ENCODE measurements around the gene DOCK1.
"Not testable (repeated sequence)": the region's sequence is repeated elsewhere in the genome, so short reads cannot be mapped to it uniquely, and the experiment has no call there.

Gene DOCK1

DNA sequence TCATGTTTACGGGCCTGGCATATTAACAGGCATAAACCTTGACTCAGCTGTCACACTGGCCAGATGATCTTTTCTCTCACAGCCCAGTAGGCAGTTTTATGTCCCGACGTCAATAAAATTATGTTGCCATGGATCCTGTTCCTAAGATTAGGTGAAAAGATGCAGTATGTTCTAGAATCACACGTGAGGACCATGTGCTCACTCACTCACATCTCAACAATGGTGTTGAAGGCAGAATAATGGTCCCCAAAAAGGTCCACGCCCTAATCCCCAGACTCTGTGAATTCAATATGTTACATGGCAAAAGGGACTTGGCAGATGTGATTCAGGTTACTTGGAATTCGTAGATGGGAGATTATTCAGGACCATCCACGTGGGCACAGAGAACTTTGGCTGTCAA lies 3.5 kb downstream of the DOCK1 start:
- H3K4me3 ChIP-seq (ENCODE audit: low read depth, low read length) = no peak overlapping the region
- TF ChIP-seq, protein P1, sequence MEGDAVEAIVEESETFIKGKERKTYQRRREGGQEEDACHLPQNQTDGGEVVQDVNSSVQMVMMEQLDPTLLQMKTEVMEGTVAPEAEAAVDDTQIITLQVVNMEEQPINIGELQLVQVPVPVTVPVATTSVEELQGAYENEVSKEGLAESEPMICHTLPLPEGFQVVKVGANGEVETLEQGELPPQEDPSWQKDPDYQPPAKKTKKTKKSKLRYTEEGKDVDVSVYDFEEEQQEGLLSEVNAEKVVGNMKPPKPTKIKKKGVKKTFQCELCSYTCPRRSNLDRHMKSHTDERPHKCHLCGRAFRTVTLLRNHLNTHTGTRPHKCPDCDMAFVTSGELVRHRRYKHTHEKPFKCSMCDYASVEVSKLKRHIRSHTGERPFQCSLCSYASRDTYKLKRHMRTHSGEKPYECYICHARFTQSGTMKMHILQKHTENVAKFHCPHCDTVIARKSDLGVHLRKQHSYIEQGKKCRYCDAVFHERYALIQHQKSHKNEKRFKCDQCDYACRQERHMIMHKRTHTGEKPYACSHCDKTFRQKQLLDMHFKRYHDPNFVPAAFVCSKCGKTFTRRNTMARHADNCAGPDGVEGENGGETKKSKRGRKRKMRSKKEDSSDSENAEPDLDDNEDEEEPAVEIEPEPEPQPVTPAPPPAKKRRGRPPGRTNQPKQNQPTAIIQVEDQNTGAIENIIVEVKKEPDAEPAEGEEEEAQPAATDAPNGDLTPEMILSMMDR (IDR thresholded peaks at IDR 0.05; ENCODE audit: low read depth, low read length, missing control alignments) = no peak
- no peak for DNase-seq (ENCODE audit: low read depth)

- DNase-seq (ENCODE audit: low read depth) = no peak
- H3K4me3 ChIP-seq (ENCODE audit: low read depth, low read length) = no peak overlapping the region
- TF ChIP-seq, protein P1 (IDR thresholded peaks at IDR 0.05; ENCODE audit: low read depth, low read length, missing control alignments) = no peak
Observed at GRCh38 chr10:126909147-126909546, 3.9 kb downstream of the DOCK1 start.

- TF ChIP-seq, protein P1 (IDR thresholded peaks at IDR 0.05; ENCODE audit: low read depth, low read length, missing control alignments) = no peak
- H3K4me3 ChIP-seq (ENCODE audit: low read depth, low read length) = no peak overlapping the region
- DNase-seq (ENCODE audit: low read depth) = no peak
Observed at GRCh38 chr10:126910196-126910595, 5.0 kb downstream of the DOCK1 start.

DNA sequence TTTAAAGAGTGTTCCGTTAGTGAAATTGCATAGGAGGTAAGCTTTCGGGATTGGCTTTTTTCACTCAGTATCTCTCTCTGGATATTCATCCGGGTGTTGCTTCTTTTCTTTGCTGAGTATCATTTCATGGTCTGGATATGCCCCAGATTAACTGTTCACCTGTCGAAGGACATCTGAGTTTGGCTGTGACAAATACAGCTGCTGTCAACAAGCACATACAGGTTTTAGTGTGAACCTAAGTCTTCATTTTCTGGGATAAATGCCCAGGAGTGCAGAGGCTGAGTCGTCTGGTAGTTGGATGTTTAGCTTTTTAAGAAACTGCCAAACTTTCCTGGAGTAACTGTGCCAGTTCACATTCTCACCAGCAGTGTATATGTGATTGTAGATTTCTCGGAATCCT lies 5.6 kb downstream of the DOCK1 start:
- no peak overlapping the region for H3K4me3 ChIP-seq (ENCODE audit: low read depth, low read length)
- TF ChIP-seq, protein P1 (IDR thresholded peaks at IDR 0.05; ENCODE audit: low read depth, low read length, missing control alignments) = no peak
- DNase-seq (ENCODE audit: low read depth) = no peak

DNA sequence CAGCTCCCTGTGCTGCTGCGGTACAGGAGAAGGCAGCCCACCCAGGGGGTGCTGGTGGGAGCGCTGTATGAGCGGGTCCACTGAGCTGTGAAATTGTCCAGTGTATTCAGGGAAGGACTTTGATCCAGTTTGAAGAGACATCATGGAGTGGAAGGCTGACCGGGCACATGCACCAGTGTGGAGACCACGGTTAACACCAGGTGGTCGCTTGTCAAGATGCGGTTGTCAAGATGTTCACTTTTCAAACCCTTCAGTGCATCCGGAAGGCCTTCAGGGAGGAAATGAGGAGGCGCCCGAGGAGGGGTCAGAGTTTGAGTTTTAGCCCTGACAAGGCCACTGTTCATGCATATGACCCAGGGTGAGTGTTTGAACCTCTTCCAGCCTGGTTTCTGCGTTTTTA lies 6.1 kb downstream of the DOCK1 start:
- TF ChIP-seq, protein P1 (IDR thresholded peaks at IDR 0.05; ENCODE audit: low read depth, low read length, missing control alignments) = no peak
- no peak for DNase-seq (ENCODE audit: low read depth)
- H3K4me3 ChIP-seq (ENCODE audit: low read depth, low read length) = no peak overlapping the region

DNA sequence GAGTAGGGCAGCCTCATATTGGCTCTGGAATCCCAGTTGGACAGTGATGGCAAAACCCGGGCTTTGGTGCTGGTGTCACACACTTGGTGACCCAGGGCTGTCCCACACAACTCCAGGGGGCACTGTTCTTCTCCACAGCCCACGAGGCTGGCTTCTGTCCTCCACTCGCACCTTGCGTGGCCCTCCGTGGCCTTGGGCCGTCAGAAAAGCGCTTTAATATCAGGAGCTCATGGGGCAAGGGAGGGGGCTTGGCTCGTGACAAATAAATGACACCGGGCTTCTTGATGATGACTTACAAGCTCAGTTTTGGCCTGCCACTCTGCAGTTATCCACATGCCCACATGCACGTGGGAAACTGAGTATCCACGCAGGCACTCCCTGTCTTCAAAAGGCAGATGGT lies 8.1 kb downstream of the DOCK1 start:
- no peak for DNase-seq (ENCODE audit: low read depth)
- TF ChIP-seq, protein P1 (IDR thresholded peaks at IDR 0.05; ENCODE audit: low read depth, low read length, missing control alignments) = no peak
- H3K4me3 ChIP-seq (ENCODE audit: low read depth, low read length) = no peak overlapping the region

DNA sequence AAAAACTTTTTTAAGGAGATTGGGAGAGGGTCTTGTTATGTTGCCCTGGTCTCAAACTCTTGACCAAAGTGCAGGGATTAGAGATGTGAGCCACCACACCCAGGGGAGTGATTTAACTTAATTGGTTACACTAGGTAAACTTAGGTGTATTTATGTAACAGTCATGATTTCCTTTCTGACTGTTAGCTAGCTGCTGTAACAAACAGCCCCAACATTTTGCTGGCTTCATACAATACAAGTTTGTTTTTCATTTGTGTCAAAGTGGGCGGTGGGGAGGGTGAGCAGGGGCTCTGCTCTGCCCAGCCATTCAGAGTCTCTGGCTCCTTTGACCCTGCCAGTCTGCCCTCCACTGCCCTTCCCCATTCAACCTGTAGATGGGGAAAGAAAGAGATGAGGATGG lies 9.3 kb downstream of the DOCK1 start:
- TF ChIP-seq, protein P1 (IDR thresholded peaks at IDR 0.05; ENCODE audit: low read depth, low read length, missing control alignments) = no peak
- DNase-seq (ENCODE audit: low read depth) = no peak

GRCh38 chr10:126916952-126917351 lies 11.7 kb downstream of the DOCK1 start:
- H3K4me3 ChIP-seq (ENCODE audit: low read depth, low read length); DNase-seq (ENCODE audit: low read depth): not testable (repeated sequence)

More for the DNA sequence above, 9.3 kb downstream of the DOCK1 start:
- H3K4me3 ChIP-seq (ENCODE audit: low read depth, low read length) = no peak overlapping the region
